ENCODE measurements around the gene TBC1D14.
"Not testable (repeated sequence)": the region's sequence is repeated elsewhere in the genome, so short reads cannot be mapped to it uniquely, and the experiment has no call there.

Gene TBC1D14

DNA sequence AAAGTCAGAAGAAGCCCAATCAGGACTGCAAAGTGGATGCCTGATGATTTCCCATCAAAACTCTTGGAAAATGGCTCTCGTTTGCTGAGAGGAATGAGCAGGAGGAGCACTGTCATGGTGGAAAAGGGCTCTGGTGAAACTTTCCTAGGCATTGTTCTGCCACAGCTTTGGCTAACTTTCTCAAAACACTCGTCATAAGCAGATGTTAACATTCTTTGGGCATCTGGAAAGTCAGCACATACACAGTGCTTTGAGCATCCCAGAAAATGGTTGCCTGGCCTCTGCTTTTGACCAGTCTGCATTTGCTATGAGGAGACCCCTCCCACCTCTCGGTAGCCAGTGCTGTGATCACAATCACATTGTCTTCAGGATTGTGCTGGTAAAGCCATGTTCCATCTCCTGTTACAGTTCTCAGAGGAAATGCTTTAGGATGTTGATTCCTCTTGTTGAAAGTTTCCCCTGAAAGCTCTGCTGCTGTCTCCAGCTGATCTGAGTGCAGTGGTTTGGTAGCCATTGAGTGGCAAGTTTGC, 25.2 kb upstream of the TBC1D14 start:
- peaks cover 8% of the 10 kb centered on the region for H3K36me3 ChIP-seq (ENCODE audit: control insufficient read depth, insufficient read depth, low read length)

DNA sequence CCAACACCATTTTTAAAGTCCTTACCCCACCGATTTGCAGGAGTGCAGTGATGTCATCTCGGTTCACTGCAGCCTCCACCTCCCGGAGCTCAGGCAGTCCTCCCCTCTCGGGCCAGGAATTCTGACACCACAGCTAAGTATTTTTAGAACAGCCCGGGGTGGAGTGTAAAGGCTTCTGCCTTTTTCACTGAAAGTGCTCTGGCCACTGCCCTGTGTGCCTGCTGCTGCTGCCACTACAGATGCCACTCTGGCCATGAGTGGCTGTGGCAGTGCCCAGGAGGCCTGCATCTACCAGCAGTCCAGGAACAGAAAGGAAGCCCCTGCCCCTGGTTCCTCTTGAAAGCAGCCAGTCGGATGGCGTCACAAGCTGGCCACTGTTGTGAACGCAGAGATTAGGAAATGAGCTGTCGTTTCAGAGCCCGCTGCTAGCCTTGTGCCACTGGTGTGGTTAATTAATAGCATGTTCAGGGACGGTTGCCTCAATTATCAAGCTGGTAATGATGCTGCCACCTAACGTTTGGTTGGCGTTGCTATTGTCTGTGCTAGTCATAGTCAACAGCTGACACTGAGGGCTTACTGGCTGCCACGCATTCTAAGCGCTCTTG, 23.6 kb upstream of the TBC1D14 start:
- Histone ChIP-seq H3K4me1 (ENCODE audit: control insufficient read depth, insufficient read depth, low read length) (peaks cover 3% of the 10 kb centered on the region), H3K27me3 (ENCODE audit: control insufficient read depth, insufficient read depth, low read length) (no peaks in the 10 kb centered on the region), H3K9ac (ENCODE audit: low read length) (no peak overlapping the region), H3K27ac (ENCODE audit: low read depth, low read length) (peak overlapping the region; percentile 60), H3K4me3 (ENCODE audit: low read length) (no peak overlapping the region), H3K36me3 (ENCODE audit: control insufficient read depth, insufficient read depth, low read length) (peaks cover 2% of the 10 kb centered on the region)

More for the DNA sequence above, 25.2 kb upstream of the TBC1D14 start:
- Histone ChIP-seq H3K27me3 (ENCODE audit: control insufficient read depth, insufficient read depth, low read length) (no peaks in the 10 kb centered on the region), H3K9ac (ENCODE audit: low read length) (no peak overlapping the region), H3K27ac (ENCODE audit: low read depth, low read length) (no peak overlapping the region), H3K4me3 (ENCODE audit: low read length) (no peak overlapping the region), H3K4me1 (ENCODE audit: control insufficient read depth, insufficient read depth, low read length) (peaks cover 3% of the 10 kb centered on the region)

GRCh38 chr4:6886886-6887285, 22.7 kb upstream of the TBC1D14 start:
- no peak overlapping the region for H3K27ac ChIP-seq (ENCODE audit: low read depth, low read length)
- H3K4me3 ChIP-seq (ENCODE audit: low read length) = no peak overlapping the region
- no peak overlapping the region for H3K9ac ChIP-seq (ENCODE audit: low read length)
- no peaks in the 10 kb centered on the region for H3K27me3 ChIP-seq (ENCODE audit: control insufficient read depth, insufficient read depth, low read length)
- H3K4me1 ChIP-seq (ENCODE audit: control insufficient read depth, insufficient read depth, low read length) = peaks cover 3% of the 10 kb centered on the region
- no peaks in the 10 kb centered on the region for H3K36me3 ChIP-seq (ENCODE audit: control insufficient read depth, insufficient read depth, low read length)

GRCh38 chr4:6887591-6888371, 21.8 kb upstream of the TBC1D14 start:
- no peak overlapping the region for H3K27ac ChIP-seq (ENCODE audit: low read depth, low read length)
- H3K4me1 ChIP-seq (ENCODE audit: control insufficient read depth, insufficient read depth, low read length) = peaks cover 3% of the 10 kb centered on the region
- no peak overlapping the region for H3K4me3 ChIP-seq (ENCODE audit: low read length)
- H3K9ac ChIP-seq (ENCODE audit: low read length) = no peak overlapping the region
- no peaks in the 10 kb centered on the region for H3K36me3 ChIP-seq (ENCODE audit: control insufficient read depth, insufficient read depth, low read length)
- H3K27me3 ChIP-seq (ENCODE audit: control insufficient read depth, insufficient read depth, low read length) = no peaks in the 10 kb centered on the region

- no peak overlapping the region for H3K4me3 ChIP-seq (ENCODE audit: low read length)
- H3K36me3 ChIP-seq (ENCODE audit: control insufficient read depth, insufficient read depth, low read length) = no peaks in the 10 kb centered on the region
- H3K9ac ChIP-seq (ENCODE audit: low read length) = no peak overlapping the region
- H3K4me1 ChIP-seq (ENCODE audit: control insufficient read depth, insufficient read depth, low read length) = peaks cover 3% of the 10 kb centered on the region
- H3K27ac ChIP-seq (ENCODE audit: low read depth, low read length) = no peak overlapping the region
- no peaks in the 10 kb centered on the region for H3K27me3 ChIP-seq (ENCODE audit: control insufficient read depth, insufficient read depth, low read length)
Measured at GRCh38 chr4:6888506-6889071, 21.0 kb upstream of the TBC1D14 start.

DNA sequence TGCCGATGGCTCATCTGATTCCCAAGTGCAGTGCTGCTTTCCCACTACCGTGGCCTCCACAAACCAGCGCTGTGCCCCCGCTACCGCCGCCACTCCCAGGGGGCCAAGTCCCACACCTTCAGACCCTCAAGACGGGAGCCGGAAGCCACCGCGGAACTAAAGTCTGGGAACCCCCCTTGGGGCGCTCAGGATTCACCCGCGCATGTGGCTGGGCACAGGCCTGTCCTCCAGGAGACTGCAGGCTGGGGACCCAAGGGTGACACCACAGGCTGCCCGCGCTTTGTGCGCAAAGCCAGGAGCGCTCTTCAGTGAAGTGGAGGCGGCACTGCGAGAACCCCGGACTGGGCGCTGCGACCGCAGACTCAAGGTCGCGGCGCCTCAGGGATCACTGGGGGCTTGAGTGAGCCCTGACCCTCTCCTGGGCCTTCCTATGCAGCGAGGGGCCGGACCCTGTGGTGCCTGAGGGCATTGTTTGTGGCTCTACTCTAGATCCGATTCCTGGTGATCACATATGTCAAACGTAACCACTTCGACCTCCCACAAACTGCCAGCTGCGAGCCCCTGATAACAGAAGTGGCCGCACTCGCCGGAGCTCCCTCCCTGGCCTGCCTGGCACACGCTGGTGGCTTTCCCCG, 20.4 kb upstream of the TBC1D14 start:
- Histone ChIP-seq H3K4me3 (ENCODE audit: low read length) (no peak overlapping the region), H3K36me3 (ENCODE audit: control insufficient read depth, insufficient read depth, low read length) (no peaks in the 10 kb centered on the region), H3K9ac (ENCODE audit: low read length) (no peak overlapping the region), H3K4me1 (ENCODE audit: control insufficient read depth, insufficient read depth, low read length) (peaks cover 3% of the 10 kb centered on the region), H3K27ac (ENCODE audit: low read depth, low read length) (no peak overlapping the region), H3K27me3 (ENCODE audit: control insufficient read depth, insufficient read depth, low read length) (no peaks in the 10 kb centered on the region)

DNA sequence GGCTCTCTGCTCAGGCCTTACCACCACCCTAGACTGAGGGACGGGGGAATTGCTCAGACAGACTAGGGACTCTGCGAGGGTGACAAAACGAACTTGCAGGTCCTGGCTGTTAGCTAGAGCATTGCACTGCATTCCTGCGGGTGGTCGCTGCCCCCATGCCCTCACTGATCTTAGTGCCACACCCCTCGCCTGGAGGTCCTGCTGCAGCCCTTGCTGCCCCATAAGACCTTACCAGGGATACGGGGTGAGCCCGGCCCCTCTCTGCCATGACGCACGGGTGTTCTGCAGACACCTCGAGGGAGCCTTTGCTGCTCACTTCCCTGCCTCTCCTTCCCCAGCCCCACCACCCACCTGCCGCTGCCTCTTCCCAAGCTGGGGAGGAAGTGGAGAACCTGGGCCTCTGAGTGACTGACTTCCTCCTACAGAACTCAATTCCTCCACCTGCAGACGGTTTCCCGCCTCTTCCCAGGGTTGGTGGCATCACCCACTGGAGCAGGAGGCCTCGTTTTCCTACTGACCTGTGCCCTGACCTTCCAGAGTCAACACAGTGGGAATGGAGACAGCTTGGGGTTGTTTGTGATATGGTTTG, 19.8 kb upstream of the TBC1D14 start:
- no peak overlapping the region for H3K27ac ChIP-seq (ENCODE audit: low read depth, low read length)
- peaks cover 3% of the 10 kb centered on the region for H3K4me1 ChIP-seq (ENCODE audit: control insufficient read depth, insufficient read depth, low read length)
- H3K27me3 ChIP-seq (ENCODE audit: control insufficient read depth, insufficient read depth, low read length) = no peaks in the 10 kb centered on the region
- H3K9ac ChIP-seq (ENCODE audit: low read length) = no peak overlapping the region
- no peaks in the 10 kb centered on the region for H3K36me3 ChIP-seq (ENCODE audit: control insufficient read depth, insufficient read depth, low read length)
- no peak overlapping the region for H3K4me3 ChIP-seq (ENCODE audit: low read length)

- Histone ChIP-seq H3K36me3 (ENCODE audit: control insufficient read depth, insufficient read depth, low read length) (no peaks in the 10 kb centered on the region), H3K27ac (ENCODE audit: low read depth, low read length) (no peak overlapping the region), H3K4me1 (ENCODE audit: control insufficient read depth, insufficient read depth, low read length) (peaks cover 3% of the 10 kb centered on the region), H3K4me3 (ENCODE audit: low read length) (no peak overlapping the region), H3K9ac (ENCODE audit: low read length) (no peak overlapping the region), H3K27me3 (ENCODE audit: control insufficient read depth, insufficient read depth, low read length) (no peaks in the 10 kb centered on the region)
Measured at GRCh38 chr4:6890358-6890757, 19.3 kb upstream of the TBC1D14 start.

DNA sequence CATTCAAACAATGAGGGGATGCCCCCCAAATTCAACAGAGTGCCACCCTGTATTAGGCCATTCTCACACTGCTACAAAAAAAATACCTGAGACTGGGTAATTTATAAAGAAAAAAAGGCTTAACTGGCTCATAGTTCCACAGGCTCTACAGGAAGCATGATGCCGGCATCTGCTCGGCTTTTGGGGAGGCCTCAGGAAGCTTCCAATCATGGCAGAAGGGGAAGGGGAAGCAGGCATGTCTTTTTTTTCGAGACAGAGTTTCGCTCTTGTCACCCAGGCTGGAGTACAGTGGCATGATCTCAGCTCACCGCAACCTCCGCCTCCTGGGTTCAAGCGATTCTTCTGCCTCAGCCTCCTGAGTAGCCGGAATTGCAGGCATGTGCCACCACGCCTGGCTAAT, 18.7 kb upstream of the TBC1D14 start:
- H3K27ac ChIP-seq (ENCODE audit: low read depth, low read length); H3K9ac ChIP-seq (ENCODE audit: low read length); H3K36me3 ChIP-seq (ENCODE audit: control insufficient read depth, insufficient read depth, low read length); H3K27me3 ChIP-seq (ENCODE audit: control insufficient read depth, insufficient read depth, low read length); H3K4me1 ChIP-seq (ENCODE audit: control insufficient read depth, insufficient read depth, low read length); H3K4me3 ChIP-seq (ENCODE audit: low read length): not testable (repeated sequence)

DNA sequence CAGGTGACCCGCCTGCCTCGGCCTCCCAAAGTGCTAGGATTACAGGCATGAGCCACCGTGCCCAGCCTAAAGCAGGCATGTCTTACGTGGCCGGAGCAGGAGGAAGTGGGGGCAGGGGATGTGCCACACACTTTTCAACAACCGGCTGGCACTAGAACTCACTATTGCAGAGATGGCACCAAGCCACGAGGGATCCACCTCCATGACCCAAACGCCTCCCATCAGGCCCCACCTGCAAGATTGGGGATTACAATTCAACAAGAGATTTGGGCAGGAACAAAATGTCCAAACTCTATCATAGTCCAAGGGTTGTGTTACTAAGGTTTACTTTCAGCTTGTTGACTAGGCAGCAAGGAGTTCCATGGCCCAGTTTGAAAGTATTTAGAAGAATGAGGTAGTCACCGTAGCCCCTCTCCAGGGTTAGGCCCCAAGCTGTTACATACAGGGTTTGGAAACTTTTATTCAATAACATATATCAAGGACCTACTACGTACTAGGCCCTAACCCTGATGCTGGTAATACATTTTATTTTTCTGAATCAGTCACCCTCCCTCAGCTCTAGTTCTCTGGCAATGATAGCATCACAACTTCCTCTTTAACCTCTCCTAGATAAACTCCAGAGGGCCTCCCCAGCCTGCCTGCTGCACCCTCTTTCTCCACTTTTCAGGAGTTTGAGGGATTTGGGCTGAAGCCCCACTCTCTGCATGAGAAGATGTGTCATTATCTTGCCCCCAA, 18.0 kb upstream of the TBC1D14 start:
- Histone ChIP-seq H3K36me3 (ENCODE audit: control insufficient read depth, insufficient read depth, low read length) (no peaks in the 10 kb centered on the region), H3K4me1 (ENCODE audit: control insufficient read depth, insufficient read depth, low read length) (no peaks in the 10 kb centered on the region), H3K27ac (ENCODE audit: low read depth, low read length) (no peak overlapping the region), H3K27me3 (ENCODE audit: control insufficient read depth, insufficient read depth, low read length) (no peaks in the 10 kb centered on the region), H3K9ac (ENCODE audit: low read length) (no peak overlapping the region), H3K4me3 (ENCODE audit: low read length) (no peak overlapping the region)

GRCh38 chr4:6892190-6892908, 17.3 kb upstream of the TBC1D14 start:
- peak overlapping the region; percentile 16 for H3K4me3 ChIP-seq (ENCODE audit: low read length)

More at GRCh38 chr4:6892190-6892908, 17.3 kb upstream of the TBC1D14 start:
- Histone ChIP-seq H3K9ac (ENCODE audit: low read length) (no peak overlapping the region), H3K36me3 (ENCODE audit: control insufficient read depth, insufficient read depth, low read length) (no peaks in the 10 kb centered on the region), H3K27me3 (ENCODE audit: control insufficient read depth, insufficient read depth, low read length) (no peaks in the 10 kb centered on the region), H3K4me1 (ENCODE audit: control insufficient read depth, insufficient read depth, low read length) (no peaks in the 10 kb centered on the region), H3K27ac (ENCODE audit: low read depth, low read length) (no peak overlapping the region)

Measured in rectal smooth muscle tissue (tissue), 1 donor.